Ovary (tissue), 9 donors: Measurements from ENCODE around the gene DENND1A. TPM values are rescaled to one million over a fixed set of nuclear protein-coding genes. Genes with fewer than 3 reads are reported as not detected.

Source experiments
- DNase-seq, 5 donors: peaks; one replicate each; pipeline ENCODE4 v3.0.0-alpha.2; 2019 to 2020
- H3K27ac ChIP-seq, 2 donors: fragments of 200-600 bp; one replicate each; pipeline versions ENCODE4 v1.5.1 to v1.8.0; 2019 to 2022
- H3K27me3 ChIP-seq: fragments of 200-600 bp; one replicate; pipeline ENCODE4 v1.8.0; 2022
- H3K36me3 ChIP-seq: fragments of 200-600 bp; sonication (generic); one replicate; pipeline ENCODE4 v1.5.1; 2019
- H3K4me1 ChIP-seq: one replicate; pipeline ENCODE4 v1.8.1; 2013; ENCODE audit warnings: mild to moderate bottlenecking, moderate library complexity; ENCODE audit not compliant: insufficient read depth
- H3K4me3 ChIP-seq: fragments of 200-600 bp; sonication (generic); one replicate; pipeline ENCODE4 v1.5.1; 2017
- H3K9me3 ChIP-seq, 2 donors: fragments of 200-600 bp in 1 of 2; sonication (generic) in 1 of 2; one replicate each; pipeline versions ENCODE4 v1.5.1 to v1.8.1; 2013 to 2019; ENCODE audit warnings: mild to moderate bottlenecking in 1 of 2, moderate library complexity in 1 of 2
- CTCF ChIP-seq, 3 donors: fragments of 450-650 bp in 2 of 3; fragments of 200-600 bp in 1 of 3; IDR thresholded peaks; one replicate each; pipeline versions ENCODE4 v1.5.1 to v1.8.0; 2016 to 2022; ENCODE audit warnings: antibody characterized with exemption in 3 of 3, mild to moderate bottlenecking in 1 of 3
- EP300 ChIP-seq: sonication (generic); formaldehyde crosslinking; IDR thresholded peaks from one replicate; pipeline ENCODE4 v1.6.1; 2017; ENCODE audit warnings: antibody characterized with exemption
- POLR2A ChIP-seq: fragments of 450-650 bp; IDR thresholded peaks from one replicate; pipeline ENCODE4 v1.6.1; 2017; ENCODE audit warnings: antibody characterized with exemption, mild to moderate bottlenecking, moderate library complexity
- WGBS, 3 donors: extraction: QIAGEN DNeasy Blood & Tissue Kit in 1 of 3; methylation state at CpG; one replicate each; pipeline versions ENCODE4 v1.1.5 to v1.1.7; 2013 to 2017; 5-methylcytosine and 5-hydroxymethylcytosine counted together
- intact Hi-C, 4 donors: fragments of 100-400 bp; cut with DNase I; formaldehyde crosslinking; loops; one replicate each; pipeline versions ENCODE4 v1.11.0 to v1.15.1; 2022 to 2023
- polyA plus RNA-seq, 2 donors: library from polyadenylated mRNA; stranded (reverse); fragments of 200-250 nt in 1 of 2; fragments of 350-450 nt in 1 of 2; fragmentation: Illumina TruSeq in 1 of 2; extraction: RNeasy Lipid Tissue Mini Kit (QIAGEN cat#74804) in 1 of 2; gene quantifications; one replicate each; pipeline ENCODE4 v1.2.3, GENCODE V29; 2013 to 2014
- total RNA-seq, 7 donors: library from RNA; depleted of rRNA in 2 of 7; stranded (reverse); fragments of >200 nt in 2 of 7; fragmentation: NEBNext Ultra II Directional in 3 of 7; extraction: Animal tissue kit (Norgen Biotek cat#: 25700) in 3 of 7; gene quantifications; one replicate each; pipeline versions ENCODE4 v1.1.0 to v1.2.4, GENCODE V29; 2016 to 2023
- donor health status: DM: no; HTN: no; CAD: no; lungs with moderate emphysema.
- donor health status: DM: no; HTN: no; CAD: no.
- donor health status: Bipolar disorder and iron deficiency.
- donor health status: DM: yes; HTN: yes; CAD: no.
- donor health status: DM: no; HTN: no; CAD: no.
- donor health status: DM: yes; HTN: yes; CAD: no.

Gene DENND1A
- total and polyA plus RNA-seq, 9 donors = 10.4 to 24.5 (median 17.1) TPM

GRCh38 chr9:123528501-123528900 is 401.4 kb downstream of the DENND1A start:
- Histone ChIP-seq H3K9me3 (no peaks in the 10 kb centered on the region), H3K36me3 (no peaks in the 10 kb centered on the region), H3K4me3 (no peak overlapping the region), H3K27ac (no peak overlapping the region), H3K4me1 (peaks cover 2% of the 10 kb centered on the region), H3K27me3 (no peaks in the 10 kb centered on the region)
- 71 to 76% (median 75%) methylated on average over 2 of the region's 2 CpGs for WGBS, 3 donors
- DNase-seq = no peak
- intact Hi-C loops = no loop called here
- TF ChIP-seq CTCF (IDR thresholded peaks at IDR 0.05) (no peak), EP300 (no peak), POLR2A (no peak)

DNA sequence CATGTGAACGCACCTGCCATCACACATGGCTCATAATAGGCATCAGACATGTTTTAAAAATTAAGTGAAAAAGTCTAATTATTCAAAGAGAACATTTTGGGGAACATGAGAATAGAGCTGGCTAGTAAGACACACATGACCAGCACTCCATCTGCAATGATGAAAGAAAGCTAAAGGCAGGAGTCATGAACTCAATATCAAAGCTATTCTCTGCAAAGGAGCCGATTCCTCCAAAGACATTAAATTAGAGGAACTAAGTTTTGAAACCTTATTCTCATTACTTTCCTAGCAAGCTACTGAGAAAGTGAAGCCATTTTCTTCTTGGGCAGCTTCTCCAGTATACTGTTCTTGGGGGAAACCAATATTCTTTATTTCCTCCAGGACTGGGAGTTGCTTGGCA is 401.9 kb downstream of the DENND1A start:
- TF ChIP-seq EP300 = no peak
- no peak for TF ChIP-seq POLR2A
- no peak for TF ChIP-seq CTCF (IDR thresholded peaks at IDR 0.05)
- intact Hi-C loops = no loop called here
- 91 to 98% (median 93%) methylated on average over 2 of the region's 2 CpGs for WGBS, 3 donors
- Histone ChIP-seq H3K36me3 (no peaks in the 10 kb centered on the region), H3K27me3 (no peaks in the 10 kb centered on the region), H3K4me1 (peaks cover 2% of the 10 kb centered on the region), H3K9me3 (no peaks in the 10 kb centered on the region), H3K4me3 (no peak overlapping the region), H3K27ac (no peak overlapping the region)
- DNase-seq = no peak

- Histone ChIP-seq H3K9me3 (no peaks in the 10 kb centered on the region), H3K27ac (no peak overlapping the region), H3K4me3 (no peak overlapping the region), H3K27me3 (no peaks in the 10 kb centered on the region), H3K36me3 (no peaks in the 10 kb centered on the region), H3K4me1 (peaks cover 2% of the 10 kb centered on the region)
- TF ChIP-seq EP300 (no peak), CTCF (IDR thresholded peaks at IDR 0.05) (no peak), POLR2A (no peak)
- 95 to 96% (median 95%) methylated on average over 3 of the region's 3 CpGs for WGBS, 3 donors
- DNase-seq = no peak
- intact Hi-C loops = no loop called here
These were observed 404.0 kb downstream of the DENND1A start for GRCh38 chr9:123525957-123526356.

DNA sequence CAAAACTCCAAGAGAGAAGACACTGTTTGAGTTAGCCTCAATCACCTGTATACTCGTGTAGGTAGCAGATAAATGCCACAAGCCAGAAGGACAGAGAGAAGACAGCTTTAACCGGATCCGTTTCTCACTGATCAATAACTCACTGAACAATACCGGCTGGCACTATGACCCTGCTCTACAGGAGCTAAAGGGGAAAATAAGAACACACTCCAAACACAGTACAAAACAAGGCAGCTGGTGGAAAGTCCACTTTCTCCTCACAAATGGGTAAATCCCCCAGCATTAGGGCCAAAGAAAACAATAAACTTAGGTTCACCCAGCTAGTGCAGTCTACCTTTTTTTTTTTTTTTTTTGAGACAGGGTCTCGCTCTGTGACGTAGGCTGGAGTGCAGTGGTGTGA is 404.5 kb downstream of the DENND1A start:
- DNase-seq = no peak
- Histone ChIP-seq H3K4me1 (peaks cover 2% of the 10 kb centered on the region), H3K9me3 (no peaks in the 10 kb centered on the region), H3K27ac (no peak overlapping the region), H3K4me3 (no peak overlapping the region), H3K36me3 (no peaks in the 10 kb centered on the region), H3K27me3 (no peaks in the 10 kb centered on the region)
- intact Hi-C loops = no loop called here
- no peak for TF ChIP-seq POLR2A
- no peak for TF ChIP-seq EP300
- no peak for TF ChIP-seq CTCF (IDR thresholded peaks at IDR 0.05)
- WGBS, 3 donors = 90 to 93% (median 92%) methylated on average over 6 of the region's 6 CpGs

- peaks cover 2% of the 10 kb centered on the region for H3K4me1 ChIP-seq
- TF ChIP-seq CTCF (IDR thresholded peaks at IDR 0.05) = no peak
- TF ChIP-seq EP300 = no peak
- no peak for TF ChIP-seq POLR2A
These were observed 405.1 kb downstream of the DENND1A start for GRCh38 chr9:123524866-123525265.

More at GRCh38 chr9:123524866-123525265, 405.1 kb downstream of the DENND1A start:
- Histone ChIP-seq H3K9me3 (no peaks in the 10 kb centered on the region), H3K4me3 (no peak overlapping the region), H3K36me3 (no peaks in the 10 kb centered on the region), H3K27ac (no peak overlapping the region), H3K27me3 (no peaks in the 10 kb centered on the region)
- WGBS, 3 donors = 85 to 87% (median 86%) methylated on average over 6 of the region's 6 CpGs
- DNase-seq = no peak
- intact Hi-C loops = no loop called here
